LNCAP (cell line): ENCODE measurements around the gene TAAR2.

Source experiments
- CTCF ChIP-seq: fragments of 450-650 bp; IDR thresholded peaks from 2 replicates; pipeline ENCODE4 v1.5.1; 2017; ENCODE audit warnings: mild to moderate bottlenecking

The TAAR2 gene

GRCh38 chr6:132571774-132572173, 52.3 kb downstream of the TAAR2 start:
- TF ChIP-seq CTCF = no peak

- no peak for TF ChIP-seq CTCF
Observed at GRCh38 chr6:132570221-132570777, 53.8 kb downstream of the TAAR2 start, which contains the start of gene TAAR6. TSS of gene TAAR6 (plus strand) at chr6:132570322. CDS start at chr6:132570322, 0 bp downstream.

DNA sequence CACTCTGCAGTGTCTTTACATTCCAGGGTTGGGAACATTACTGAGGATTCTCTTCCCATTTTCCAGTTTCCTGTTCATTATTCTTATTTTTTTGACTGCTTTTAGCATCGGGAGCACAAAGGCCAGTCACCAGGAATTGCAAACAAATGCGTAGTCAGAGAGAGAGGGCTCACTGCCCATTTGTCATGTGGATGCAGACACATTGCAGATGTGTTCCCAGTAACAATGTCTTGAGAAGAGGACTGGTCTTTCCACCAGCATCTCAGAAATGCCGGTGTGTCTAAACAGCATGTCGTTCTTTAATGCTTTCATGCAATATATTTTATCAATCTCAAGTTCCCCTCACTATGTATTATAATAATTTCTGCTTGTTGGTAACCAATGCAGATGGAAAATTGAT, 54.9 kb downstream of the TAAR2 start:
- TF ChIP-seq CTCF = no peak

DNA sequence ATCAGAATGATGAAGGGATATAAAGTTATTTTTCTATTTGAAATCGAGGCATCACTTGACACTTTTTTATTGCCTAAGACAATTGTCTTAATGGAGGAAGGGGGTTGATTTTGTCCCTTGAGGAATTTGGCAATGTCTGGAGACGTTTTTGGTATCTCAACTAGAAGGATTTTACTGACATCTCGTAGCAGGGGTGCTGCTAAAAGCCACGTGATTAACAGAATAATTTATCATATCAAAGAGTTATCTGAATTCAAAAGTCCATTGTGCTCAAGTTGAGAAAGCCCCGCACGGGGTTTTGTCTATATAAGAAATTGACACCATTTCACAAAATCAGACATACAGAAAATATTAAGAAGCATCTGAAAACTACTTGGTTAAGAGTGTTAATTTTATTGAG, 55.5 kb downstream of the TAAR2 start:
- no peak for TF ChIP-seq CTCF

- no peak for TF ChIP-seq CTCF
Observed at GRCh38 chr6:132567566-132567965, 56.5 kb downstream of the TAAR2 start.
